Measurements from ENCODE around the gene ZXDA.

DNA sequence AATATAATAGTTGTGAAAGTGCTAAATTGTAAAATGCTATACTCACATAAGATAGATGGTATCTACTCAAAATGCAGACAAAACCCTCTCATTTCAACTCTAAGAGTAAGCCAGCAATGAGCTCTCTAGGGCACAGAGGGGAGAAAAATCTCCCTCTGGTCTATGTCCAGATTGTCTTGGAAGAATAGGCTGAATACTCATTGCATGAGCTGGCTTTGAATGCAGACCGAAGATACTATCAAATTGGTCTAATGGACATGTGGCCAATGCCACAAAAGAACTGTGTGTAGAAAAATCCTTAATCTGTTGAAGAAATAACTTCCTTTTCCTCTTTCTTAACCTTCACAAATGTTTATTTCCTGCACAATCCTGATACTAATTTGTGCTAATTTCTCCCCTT, 3.5 kb downstream of the ZXDA start:
- TF ChIP-seq, protein P1, sequence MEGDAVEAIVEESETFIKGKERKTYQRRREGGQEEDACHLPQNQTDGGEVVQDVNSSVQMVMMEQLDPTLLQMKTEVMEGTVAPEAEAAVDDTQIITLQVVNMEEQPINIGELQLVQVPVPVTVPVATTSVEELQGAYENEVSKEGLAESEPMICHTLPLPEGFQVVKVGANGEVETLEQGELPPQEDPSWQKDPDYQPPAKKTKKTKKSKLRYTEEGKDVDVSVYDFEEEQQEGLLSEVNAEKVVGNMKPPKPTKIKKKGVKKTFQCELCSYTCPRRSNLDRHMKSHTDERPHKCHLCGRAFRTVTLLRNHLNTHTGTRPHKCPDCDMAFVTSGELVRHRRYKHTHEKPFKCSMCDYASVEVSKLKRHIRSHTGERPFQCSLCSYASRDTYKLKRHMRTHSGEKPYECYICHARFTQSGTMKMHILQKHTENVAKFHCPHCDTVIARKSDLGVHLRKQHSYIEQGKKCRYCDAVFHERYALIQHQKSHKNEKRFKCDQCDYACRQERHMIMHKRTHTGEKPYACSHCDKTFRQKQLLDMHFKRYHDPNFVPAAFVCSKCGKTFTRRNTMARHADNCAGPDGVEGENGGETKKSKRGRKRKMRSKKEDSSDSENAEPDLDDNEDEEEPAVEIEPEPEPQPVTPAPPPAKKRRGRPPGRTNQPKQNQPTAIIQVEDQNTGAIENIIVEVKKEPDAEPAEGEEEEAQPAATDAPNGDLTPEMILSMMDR (IDR thresholded peaks at IDR 0.05; ENCODE audit: borderline replicate concordance, extremely low read depth, low read length, poor library complexity, severe bottlenecking): no peak
- no peak for TF ChIP-seq EZH2 (IDR thresholded peaks at IDR 0.05; ENCODE audit: borderline replicate concordance, low read depth, low read length, severe bottlenecking)
